Right lobe of liver (tissue), 6 donors: ENCODE results near the gene METTL4. TPM values are rescaled to one million over a fixed set of nuclear protein-coding genes. Genes with fewer than 3 reads are reported as not detected.

ENCODE experiments used
- ATAC-seq, 4 donors: fragments of 200-7000 bp; cut with Tn5 transposase; one replicate each; pipeline ENCODE4 v1.9.1; 2020; ENCODE audit warnings: mild to moderate bottlenecking in 4 of 4, moderate library complexity in 4 of 4
- DNase-seq, 3 donors: peaks; one replicate each; pipeline ENCODE4 v3.0.0-alpha.2; 2020
- H3K27ac ChIP-seq, 3 donors: fragments of 200-600 bp; one replicate each; pipeline ENCODE4 v1.8.0; 2022
- H3K27me3 ChIP-seq, 2 donors: fragments of 200-600 bp; one replicate each; pipeline ENCODE4 v1.8.0; 2022
- H3K36me3 ChIP-seq, 4 donors: fragments of 200-600 bp; sonication (generic) in 1 of 4; one replicate each; pipeline versions ENCODE4 v1.5.1 to v1.8.0; 2017 to 2022; ENCODE audit warnings: control low read depth in 1 of 4
- H3K4me1 ChIP-seq, 4 donors: fragments of 200-600 bp; sonication (generic) in 1 of 4; one replicate each; pipeline versions ENCODE4 v1.5.1 to v1.8.0; 2017 to 2022; ENCODE audit warnings: control low read depth in 1 of 4
- H3K4me3 ChIP-seq, 3 donors: fragments of 200-600 bp; one replicate each; pipeline ENCODE4 v1.8.0; 2022
- H3K9me3 ChIP-seq, 4 donors: fragments of 200-600 bp; sonication (generic) in 1 of 4; one replicate each; pipeline versions ENCODE4 v1.5.1 to v1.8.0; 2017 to 2022; ENCODE audit warnings: control low read depth in 1 of 4
- POLR2A ChIP-seq: fragments of 450-650 bp; IDR thresholded peaks from one replicate; pipeline ENCODE4 v1.6.1; 2017; ENCODE audit warnings: antibody characterized with exemption, mild to moderate bottlenecking
- WGBS: methylation state at CpG from one replicate; pipeline ENCODE4 v1.1.6; 2018; ENCODE audit warnings: low coverage, low lambda C conversion rate; ENCODE audit not compliant: insufficient coverage; ENCODE audit errors: missing lambda C conversion rate; 5-methylcytosine and 5-hydroxymethylcytosine counted together
- intact Hi-C, 2 donors: fragments of 100-400 bp; cut with DNase I; formaldehyde crosslinking; loops; one replicate each; pipeline versions ENCODE4 v1.11.2 to v1.14.1; 2022
- total RNA-seq, 6 experiments: library from RNA; depleted of rRNA in 2 of 6; stranded (reverse); fragments of >200 nt in 2 of 6; fragmentation: NEBNext Ultra II Directional in 3 of 6; extraction: Animal tissue kit (Norgen Biotek cat#: 25700) in 3 of 6; gene quantifications; one replicate each; pipeline versions ENCODE4 v1.1.0 to v1.2.4, GENCODE V29; 2016 to 2023
- TF ChIP-seq, protein P1 (sequence below), 4 donors: fragments of 200-600 bp in 3 of 4; fragments of 450-650 bp in 1 of 4; IDR thresholded peaks; one replicate each; pipeline versions ENCODE4 v1.5.1 to v1.8.0; 2016 to 2022; ENCODE audit warnings: antibody characterized with exemption in 4 of 4, mild to moderate bottlenecking in 2 of 4
- donor health status: DM: no; HTN: yes; CAD: no.
- donor health status: DM: no; HTN: no; CAD: no.
- donor health status: DM: no; HTN: no; CAD: no.
- donor health status: DM: no; HTN: yes; CAD: no.
- donor health status: DM: no; HTN: yes; CAD: no.

Gene METTL4
- total RNA-seq, 6 experiments from 2014 or later: 3.2 to 4.9 (median 3.3) TPM

DNA sequence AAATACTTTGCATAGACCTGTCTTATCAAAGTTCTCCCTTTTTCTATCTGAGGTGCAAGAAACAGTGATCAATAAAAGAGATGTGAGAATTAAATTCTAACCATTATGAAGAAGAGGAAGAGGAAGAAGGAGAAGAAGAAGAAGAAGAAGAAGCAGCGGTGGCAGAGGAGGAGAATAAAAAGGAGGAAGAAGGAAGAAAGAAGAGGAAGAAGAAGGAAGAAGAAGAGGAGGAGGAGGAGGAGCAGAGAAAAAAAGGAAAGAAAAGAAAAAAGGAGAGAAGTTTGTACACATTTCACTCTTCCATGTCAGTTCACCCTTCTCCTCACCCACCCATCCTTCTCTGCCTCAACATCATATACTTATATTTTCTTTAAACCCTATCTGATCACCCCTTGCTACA, 68.4 kb downstream of the METTL4 start:
- H3K4me3 ChIP-seq: no peak overlapping the region
- intact Hi-C loops: no loop called here
- no peaks in the 10 kb centered on the region for H3K36me3 ChIP-seq
- H3K27me3 ChIP-seq: no peaks in the 10 kb centered on the region
- H3K9me3 ChIP-seq: no peaks in the 10 kb centered on the region
- H3K27ac ChIP-seq: no peak overlapping the region
- WGBS: 64% methylated on average over 1 of the region's 1 CpG
- DNase-seq (no peak), ATAC-seq (no peak)
- no peak for TF ChIP-seq POLR2A
- TF ChIP-seq, protein P1, sequence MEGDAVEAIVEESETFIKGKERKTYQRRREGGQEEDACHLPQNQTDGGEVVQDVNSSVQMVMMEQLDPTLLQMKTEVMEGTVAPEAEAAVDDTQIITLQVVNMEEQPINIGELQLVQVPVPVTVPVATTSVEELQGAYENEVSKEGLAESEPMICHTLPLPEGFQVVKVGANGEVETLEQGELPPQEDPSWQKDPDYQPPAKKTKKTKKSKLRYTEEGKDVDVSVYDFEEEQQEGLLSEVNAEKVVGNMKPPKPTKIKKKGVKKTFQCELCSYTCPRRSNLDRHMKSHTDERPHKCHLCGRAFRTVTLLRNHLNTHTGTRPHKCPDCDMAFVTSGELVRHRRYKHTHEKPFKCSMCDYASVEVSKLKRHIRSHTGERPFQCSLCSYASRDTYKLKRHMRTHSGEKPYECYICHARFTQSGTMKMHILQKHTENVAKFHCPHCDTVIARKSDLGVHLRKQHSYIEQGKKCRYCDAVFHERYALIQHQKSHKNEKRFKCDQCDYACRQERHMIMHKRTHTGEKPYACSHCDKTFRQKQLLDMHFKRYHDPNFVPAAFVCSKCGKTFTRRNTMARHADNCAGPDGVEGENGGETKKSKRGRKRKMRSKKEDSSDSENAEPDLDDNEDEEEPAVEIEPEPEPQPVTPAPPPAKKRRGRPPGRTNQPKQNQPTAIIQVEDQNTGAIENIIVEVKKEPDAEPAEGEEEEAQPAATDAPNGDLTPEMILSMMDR (IDR thresholded peaks at IDR 0.05): no peak
- H3K4me1 ChIP-seq: no peaks in the 10 kb centered on the region

DNA sequence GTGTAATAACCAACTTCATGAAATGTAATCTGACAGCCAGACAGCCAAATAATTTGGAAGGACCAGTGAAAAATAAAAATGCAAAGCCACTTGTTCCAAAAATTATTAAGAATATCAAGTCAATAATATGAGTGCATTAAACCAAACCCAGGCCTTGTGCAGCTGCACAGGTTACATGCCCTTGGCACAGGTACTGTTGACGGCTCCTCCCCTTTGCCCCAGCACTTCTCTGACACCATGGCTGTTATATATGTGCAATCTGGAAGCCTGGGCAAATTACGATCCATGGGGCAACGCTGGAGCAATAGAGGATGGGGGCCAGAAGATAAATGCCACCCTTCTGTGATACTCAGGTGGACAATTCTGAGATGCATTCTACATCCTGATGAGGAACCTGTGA, 68.9 kb downstream of the METTL4 start:
- Histone ChIP-seq H3K36me3 (no peaks in the 10 kb centered on the region), H3K27me3 (no peaks in the 10 kb centered on the region), H3K4me1 (no peaks in the 10 kb centered on the region), H3K4me3 (no peak overlapping the region), H3K27ac (no peak overlapping the region), H3K9me3 (no peaks in the 10 kb centered on the region)
- 22% methylated on average over 1 of the region's 3 CpGs for WGBS
- intact Hi-C loops: no loop called here
- no peak for DNase-seq
- ATAC-seq: no peak
- TF ChIP-seq, protein P1 (IDR thresholded peaks at IDR 0.05): no peak
- no peak for TF ChIP-seq POLR2A

DNA sequence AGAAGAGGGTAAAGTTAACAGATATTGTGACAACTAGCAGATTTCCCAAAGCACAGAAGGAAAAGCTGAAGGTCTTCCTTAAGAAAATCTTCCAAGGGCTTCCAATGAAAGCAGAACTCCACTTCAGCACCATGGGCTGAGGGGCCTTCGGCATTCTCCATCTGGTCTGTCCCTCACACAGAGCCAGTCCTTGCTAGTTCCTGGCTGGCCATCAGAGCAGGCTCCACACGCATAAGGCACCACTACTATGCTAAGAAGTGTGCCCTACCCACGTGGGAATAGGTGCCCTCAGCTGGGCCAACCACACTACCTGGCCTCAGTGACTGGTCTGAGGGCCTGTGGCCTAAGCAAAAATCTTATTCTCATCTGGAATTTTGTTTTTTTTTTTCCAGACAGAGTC, 73.5 kb downstream of the METTL4 start:
- DNase-seq (no peak), ATAC-seq (no peak)
- Histone ChIP-seq H3K9me3 (no peaks in the 10 kb centered on the region), H3K4me3 (no peak overlapping the region), H3K27me3 (no peaks in the 10 kb centered on the region), H3K27ac (no peak overlapping the region), H3K4me1 (no peaks in the 10 kb centered on the region), H3K36me3 (no peaks in the 10 kb centered on the region)
- intact Hi-C loops: no loop called here
- TF ChIP-seq, protein P1 (IDR thresholded peaks at IDR 0.05): no peak
- TF ChIP-seq POLR2A: no peak
- 20% methylated on average over 1 of the region's 3 CpGs for WGBS

DNA sequence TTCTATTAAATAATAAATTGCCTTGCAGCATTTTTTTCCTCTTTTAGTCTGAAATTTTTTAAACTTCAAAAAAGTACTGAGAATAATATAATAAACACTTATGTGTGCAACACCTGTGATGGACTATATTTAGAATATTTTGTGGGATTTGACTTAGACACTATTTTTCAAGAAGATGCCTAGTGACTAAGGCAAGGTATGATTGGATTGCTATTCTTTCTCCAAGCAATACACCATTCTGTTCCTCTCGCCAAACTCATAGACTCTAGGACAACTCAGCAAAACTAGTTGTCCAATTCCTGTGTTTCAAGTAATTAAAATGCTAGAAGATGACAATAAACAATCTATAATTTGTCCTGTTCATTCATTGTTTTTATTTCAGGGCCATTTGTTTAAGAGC, 75.9 kb downstream of the METTL4 start:
- H3K36me3 ChIP-seq: no peaks in the 10 kb centered on the region
- no peak for DNase-seq
- H3K4me1 ChIP-seq: no peaks in the 10 kb centered on the region
- intact Hi-C loops: no loop called here
- 93% methylated on average over 1 of the region's 1 CpG for WGBS
- no peaks in the 10 kb centered on the region for H3K27me3 ChIP-seq
- no peaks in the 10 kb centered on the region for H3K9me3 ChIP-seq
- H3K27ac ChIP-seq: no peak overlapping the region
- ATAC-seq: no peak
- TF ChIP-seq POLR2A: no peak
- TF ChIP-seq, protein P1 (IDR thresholded peaks at IDR 0.05): no peak
- no peak overlapping the region for H3K4me3 ChIP-seq

DNA sequence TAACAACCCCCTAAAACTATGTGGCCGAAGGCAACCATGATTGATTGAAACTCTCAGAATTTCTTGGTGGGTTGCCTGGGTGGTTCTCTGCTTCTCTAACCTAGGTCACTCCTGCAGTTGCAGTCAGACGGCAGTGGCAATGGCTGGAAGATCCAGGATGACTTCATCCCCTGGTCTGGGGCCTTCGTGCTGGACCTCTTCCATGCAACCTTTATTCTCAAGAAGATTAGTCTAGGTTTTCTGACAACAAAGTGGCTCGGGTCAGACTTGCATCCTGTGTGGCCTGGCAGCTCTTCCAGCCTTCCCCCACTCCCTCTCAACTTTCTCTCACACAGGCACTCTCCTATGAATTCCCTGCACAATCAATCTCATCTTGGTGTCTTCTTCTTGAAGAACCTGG, 76.4 kb downstream of the METTL4 start:
- WGBS: 48% methylated on average over 3 of the region's 4 CpGs
- no peaks in the 10 kb centered on the region for H3K27me3 ChIP-seq
- H3K27ac ChIP-seq: no peak overlapping the region
- ATAC-seq: no peak
- TF ChIP-seq, protein P1 (IDR thresholded peaks at IDR 0.05): no peak
- no peak for TF ChIP-seq POLR2A
- intact Hi-C loops: no loop called here
- no peak overlapping the region for H3K4me3 ChIP-seq
- H3K9me3 ChIP-seq: no peaks in the 10 kb centered on the region
- H3K4me1 ChIP-seq: no peaks in the 10 kb centered on the region
- no peak for DNase-seq
- H3K36me3 ChIP-seq: no peaks in the 10 kb centered on the region
